Fibroblast of the aortic adventitia (primary cell): Measurements from ENCODE around the gene TAL1. TPM values are rescaled to one million over a fixed set of nuclear protein-coding genes. Genes with fewer than 3 reads are reported as not detected.
A peak's percentile ranks its signal among the peaks of the same experiment; 100 is the strongest.

ENCODE experiments used
- DNase-seq: peaks from one replicate; pipeline ENCODE4 v3.0.0-alpha.2; 2010; ENCODE audit warnings: low read depth
- H3K4me3 ChIP-seq: 2 replicates; pipeline ENCODE4 v1.5.1; 2011; ENCODE audit warnings: low read depth, mild to moderate bottlenecking, control low read depth, low read length, moderate library complexity
- total RNA-seq: library from RNA; depleted of rRNA; stranded (reverse); fragments of >200 nt; gene quantifications from 2 replicates; pipeline ENCODE4 v1.2.3, GENCODE V29; 2012; ENCODE audit warnings: low replicate concordance
- TF ChIP-seq, protein P1 (sequence below): IDR thresholded peaks from 2 replicates; pipeline ENCODE4 v1.5.1; 2011; ENCODE audit warnings: mild to moderate bottlenecking, low read length, control low read depth, inconsistent platforms; ENCODE audit not compliant: insufficient read depth

TAL1 gene
- total RNA-seq, 1 donor, result 0.36 TPM

DNA sequence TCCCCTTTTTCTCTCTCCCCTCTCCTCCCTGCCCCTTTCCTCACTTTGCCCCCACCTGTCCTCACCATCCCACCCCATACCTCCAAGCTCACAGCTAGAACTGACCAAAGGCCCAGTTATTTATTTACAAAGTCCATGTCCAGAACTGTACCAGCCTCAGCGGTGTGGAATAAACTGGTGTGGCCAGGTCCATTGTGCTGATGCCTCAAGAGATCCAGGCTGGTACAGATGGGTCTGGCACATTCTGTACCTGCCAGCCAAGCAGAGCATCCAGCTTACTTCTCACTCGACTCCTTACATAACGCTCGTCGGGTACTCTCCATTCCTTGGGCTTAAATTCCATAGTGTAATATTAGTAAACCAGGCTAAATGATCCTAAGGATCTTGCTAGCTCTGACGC lies 54.0 kb downstream of the TAL1 start:
- H3K4me3 ChIP-seq, result no peak overlapping the region
- DNase-seq, result no peak
- TF ChIP-seq, protein P1, sequence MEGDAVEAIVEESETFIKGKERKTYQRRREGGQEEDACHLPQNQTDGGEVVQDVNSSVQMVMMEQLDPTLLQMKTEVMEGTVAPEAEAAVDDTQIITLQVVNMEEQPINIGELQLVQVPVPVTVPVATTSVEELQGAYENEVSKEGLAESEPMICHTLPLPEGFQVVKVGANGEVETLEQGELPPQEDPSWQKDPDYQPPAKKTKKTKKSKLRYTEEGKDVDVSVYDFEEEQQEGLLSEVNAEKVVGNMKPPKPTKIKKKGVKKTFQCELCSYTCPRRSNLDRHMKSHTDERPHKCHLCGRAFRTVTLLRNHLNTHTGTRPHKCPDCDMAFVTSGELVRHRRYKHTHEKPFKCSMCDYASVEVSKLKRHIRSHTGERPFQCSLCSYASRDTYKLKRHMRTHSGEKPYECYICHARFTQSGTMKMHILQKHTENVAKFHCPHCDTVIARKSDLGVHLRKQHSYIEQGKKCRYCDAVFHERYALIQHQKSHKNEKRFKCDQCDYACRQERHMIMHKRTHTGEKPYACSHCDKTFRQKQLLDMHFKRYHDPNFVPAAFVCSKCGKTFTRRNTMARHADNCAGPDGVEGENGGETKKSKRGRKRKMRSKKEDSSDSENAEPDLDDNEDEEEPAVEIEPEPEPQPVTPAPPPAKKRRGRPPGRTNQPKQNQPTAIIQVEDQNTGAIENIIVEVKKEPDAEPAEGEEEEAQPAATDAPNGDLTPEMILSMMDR, result no peak

DNA sequence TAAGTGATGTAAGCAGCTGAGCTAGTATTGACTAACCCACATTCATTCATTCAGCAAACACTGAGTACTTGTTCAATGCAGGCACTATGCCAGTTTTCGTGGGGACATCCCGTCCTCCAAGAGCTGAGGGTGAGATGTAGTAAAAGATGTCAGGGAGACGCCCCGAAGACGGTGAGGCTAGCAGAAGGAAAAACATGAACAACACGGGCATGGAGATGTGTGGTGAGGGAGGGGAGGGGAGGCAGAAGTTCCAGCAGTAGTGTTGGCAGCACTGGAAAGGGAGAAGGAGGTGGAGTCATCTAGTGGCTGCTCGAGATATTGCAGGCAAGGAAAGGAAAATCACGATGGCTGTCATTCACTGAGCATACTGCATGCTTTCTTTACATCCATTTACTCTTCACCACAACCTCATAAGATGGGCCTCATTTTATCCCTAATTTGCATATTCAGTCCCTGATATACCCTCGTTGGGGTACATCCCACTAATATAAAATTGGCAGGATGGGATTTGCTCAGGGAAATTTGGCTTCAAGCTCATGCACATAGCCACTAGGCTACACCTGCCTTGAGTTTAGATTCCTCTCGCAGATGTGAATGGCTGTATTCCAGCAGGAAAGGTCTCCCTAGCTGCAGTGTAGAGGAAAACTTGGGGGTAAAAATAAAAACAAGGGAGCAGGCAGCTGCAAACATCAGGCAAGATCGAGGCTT lies 56.6 kb downstream of the TAL1 start:
- DNase-seq, result peak; percentile 63
- TF ChIP-seq, protein P1, result peak; percentile 100
- H3K4me3 ChIP-seq, result no peak overlapping the region

DNA sequence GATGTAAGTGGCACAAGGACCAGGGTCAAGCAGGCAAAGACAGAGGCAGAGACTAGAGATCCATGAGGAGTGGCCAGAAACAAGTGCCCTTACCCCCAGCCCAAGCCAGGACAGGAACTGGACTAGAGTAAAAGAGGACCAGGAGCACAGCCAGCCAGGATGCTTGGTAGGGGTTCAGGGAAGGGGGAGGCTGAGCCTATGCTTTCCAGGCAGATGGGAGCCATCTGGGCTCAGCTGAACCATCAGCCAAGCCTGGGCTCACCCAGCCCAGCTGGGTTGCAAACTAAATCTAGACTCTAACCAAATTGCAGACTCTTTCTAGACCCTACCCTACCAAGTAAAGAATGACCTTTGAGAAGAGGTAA lies 57.4 kb downstream of the TAL1 start:
- no peak overlapping the region for H3K4me3 ChIP-seq
- TF ChIP-seq, protein P1, result no peak
- no peak for DNase-seq

DNA sequence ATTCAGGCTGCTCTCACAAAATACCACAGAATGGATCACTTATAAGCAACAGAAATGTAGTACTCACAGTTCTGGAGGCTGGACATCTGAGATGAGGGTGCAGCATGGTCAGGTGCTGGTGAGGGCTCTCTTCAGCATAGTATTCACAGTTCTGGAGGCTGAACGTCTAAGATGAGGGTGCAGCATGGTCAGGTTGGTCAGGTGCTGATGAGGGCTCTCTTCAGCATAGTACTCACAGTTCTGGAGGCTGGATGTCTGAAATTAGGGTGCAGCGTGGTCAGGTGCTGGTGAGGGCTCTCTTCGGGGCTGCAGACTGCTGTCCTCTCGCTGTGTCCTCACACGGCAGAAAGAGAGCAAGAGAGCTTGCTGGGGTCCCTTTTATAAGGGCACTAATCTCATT lies 59.2 kb downstream of the TAL1 start:
- H3K4me3 ChIP-seq, result no peak overlapping the region

More for the DNA sequence above, 59.2 kb downstream of the TAL1 start:
- TF ChIP-seq, protein P1, result no peak
- DNase-seq, result no peak

Other genes starting within 250 kb of the TAL1 start
- gene CYP4X1, start 208.6 kb downstream of the TAL1 start, total RNA-seq, result 2.1 and 3.3 TPM in 2 replicates
- gene CYP4Z1, start 165.0 kb downstream of the TAL1 start, total RNA-seq, result not detected in 2 replicates
- not detected in 2 replicates for gene CYP4A22, start 94.8 kb downstream of the TAL1 start, total RNA-seq
- not detected in 2 replicates for gene PDZK1IP1, start 42.2 kb downstream of the TAL1 start, total RNA-seq
- 3.9 and 29.1 TPM in 2 replicates for gene STIL, start 81.9 kb upstream of the TAL1 start, total RNA-seq
- 87.8 and 138 TPM in 2 replicates for gene CMPK1, start 101.6 kb upstream of the TAL1 start, total RNA-seq
- not detected in 2 replicates for gene FOXE3, start 184.1 kb upstream of the TAL1 start, total RNA-seq
- under 0.01 and 0.36 TPM in 2 replicates for gene FOXD2, start 205.8 kb upstream of the TAL1 start, total RNA-seq